Measurements from ENCODE around the gene LARP6.

Gene LARP6

GRCh38 chr15:70793694-70794093 lies 60.3 kb downstream of the LARP6 start:
- no peak for DNase-seq

GRCh38 chr15:70792171-70792573 lies 61.8 kb downstream of the LARP6 start:
- no peak for DNase-seq

- DNase-seq: no peak
Measured at GRCh38 chr15:70791259-70791658, 62.7 kb downstream of the LARP6 start.

GRCh38 chr15:70789213-70789612 lies 64.7 kb downstream of the LARP6 start:
- no peak for DNase-seq

GRCh38 chr15:70788114-70789049 lies 65.6 kb downstream of the LARP6 start:
- DNase-seq: peak; percentile 87

- no peak for DNase-seq
Measured at GRCh38 chr15:70786996-70787395, 67.0 kb downstream of the LARP6 start.

GRCh38 chr15:70783610-70784022 lies 70.3 kb downstream of the LARP6 start:
- peak; percentile 43 for DNase-seq

- DNase-seq: no peak
Measured at GRCh38 chr15:70783041-70783440, 70.9 kb downstream of the LARP6 start.

- no peak for DNase-seq
Measured at GRCh38 chr15:70781236-70781635, 72.7 kb downstream of the LARP6 start.
